ENCODE measurements around the gene PCNX2. TPM values are rescaled to one million over a fixed set of nuclear protein-coding genes. Genes with fewer than 3 reads are reported as not detected.
"Not testable (repeated sequence)": the region's sequence is repeated elsewhere in the genome, so short reads cannot be mapped to it uniquely, and the experiment has no call there.

PCNX2 gene
- total RNA-seq, 1 donor from 2014 or later: 0.73 TPM

- DNase-seq (ENCODE audit: low spot score): no peak
- no peak for ATAC-seq
These were observed 273.3 kb downstream of the PCNX2 start for GRCh38 chr1:233022246-233022645.

- ATAC-seq (no peak), DNase-seq (ENCODE audit: low spot score) (no peak)
These were observed 275.1 kb downstream of the PCNX2 start for GRCh38 chr1:233020426-233020825.

- DNase-seq (ENCODE audit: low spot score) (no peak), ATAC-seq (no peak)
These were observed 275.7 kb downstream of the PCNX2 start for GRCh38 chr1:233019778-233020325.

- DNase-seq (ENCODE audit: low spot score): no peak
- no peak for ATAC-seq
These were observed 276.4 kb downstream of the PCNX2 start for GRCh38 chr1:233019083-233019482.

GRCh38 chr1:233016798-233017197, 278.7 kb downstream of the PCNX2 start:
- no peak for DNase-seq (ENCODE audit: low spot score)
- ATAC-seq: no peak

GRCh38 chr1:233015965-233016364, 279.6 kb downstream of the PCNX2 start:
- DNase-seq (ENCODE audit: low spot score) (no peak), ATAC-seq (no peak)

GRCh38 chr1:233012021-233012420, 283.5 kb downstream of the PCNX2 start:
- no peak for ATAC-seq
- no peak for DNase-seq (ENCODE audit: low spot score)

GRCh38 chr1:233010146-233010545, 285.4 kb downstream of the PCNX2 start:
- ATAC-seq (no peak), DNase-seq (ENCODE audit: low spot score) (no peak)

GRCh38 chr1:233006541-233006973, 289.0 kb downstream of the PCNX2 start:
- no peak for DNase-seq (ENCODE audit: low spot score)
- no peak for ATAC-seq

GRCh38 chr1:233006108-233006507, 289.4 kb downstream of the PCNX2 start:
- ATAC-seq: no peak
- DNase-seq (ENCODE audit: low spot score): no peak

GRCh38 chr1:233005703-233006102, 289.8 kb downstream of the PCNX2 start:
- DNase-seq (ENCODE audit: low spot score) (no peak), ATAC-seq (no peak)

GRCh38 chr1:233005156-233005555, 290.4 kb downstream of the PCNX2 start:
- ATAC-seq: no peak
- no peak for DNase-seq (ENCODE audit: low spot score)

GRCh38 chr1:233004451-233004850, 291.1 kb downstream of the PCNX2 start:
- DNase-seq (ENCODE audit: low spot score): no peak

GRCh38 chr1:233003638-233004037, 291.9 kb downstream of the PCNX2 start:
- ATAC-seq: not testable (repeated sequence)

More at GRCh38 chr1:233004451-233004850, 291.1 kb downstream of the PCNX2 start:
- no peak for ATAC-seq

GRCh38 chr1:232999956-233000625, 295.4 kb downstream of the PCNX2 start:
- ATAC-seq (no peak), DNase-seq (ENCODE audit: low spot score) (no peak)

More at GRCh38 chr1:233003638-233004037, 291.9 kb downstream of the PCNX2 start:
- DNase-seq (ENCODE audit: low spot score): not testable (repeated sequence)

- no peak for ATAC-seq
- DNase-seq (ENCODE audit: low spot score): no peak
These were observed 296.9 kb downstream of the PCNX2 start for GRCh38 chr1:232998646-232999045.

- DNase-seq (ENCODE audit: low spot score) (no peak), ATAC-seq (no peak)
These were observed 297.4 kb downstream of the PCNX2 start for GRCh38 chr1:232998138-232998537.

GRCh38 chr1:232996143-232996542, 299.4 kb downstream of the PCNX2 start:
- DNase-seq (ENCODE audit: low spot score) (no peak), ATAC-seq (no peak)

- DNase-seq (ENCODE audit: low spot score): no peak
- no peak for ATAC-seq
These were observed 300.3 kb downstream of the PCNX2 start for GRCh38 chr1:232995189-232995588.

GRCh38 chr1:232993555-232993954, 302.0 kb downstream of the PCNX2 start:
- no peak for DNase-seq (ENCODE audit: low spot score)
- no peak for ATAC-seq

- ATAC-seq (no peak), DNase-seq (ENCODE audit: low spot score) (no peak)
These were observed 303.3 kb downstream of the PCNX2 start for GRCh38 chr1:232992227-232992626.

GRCh38 chr1:232991238-232991637, 304.3 kb downstream of the PCNX2 start:
- ATAC-seq (no peak), DNase-seq (ENCODE audit: low spot score) (no peak)
